ENCODE results near the gene USP3.

Gene USP3

DNA sequence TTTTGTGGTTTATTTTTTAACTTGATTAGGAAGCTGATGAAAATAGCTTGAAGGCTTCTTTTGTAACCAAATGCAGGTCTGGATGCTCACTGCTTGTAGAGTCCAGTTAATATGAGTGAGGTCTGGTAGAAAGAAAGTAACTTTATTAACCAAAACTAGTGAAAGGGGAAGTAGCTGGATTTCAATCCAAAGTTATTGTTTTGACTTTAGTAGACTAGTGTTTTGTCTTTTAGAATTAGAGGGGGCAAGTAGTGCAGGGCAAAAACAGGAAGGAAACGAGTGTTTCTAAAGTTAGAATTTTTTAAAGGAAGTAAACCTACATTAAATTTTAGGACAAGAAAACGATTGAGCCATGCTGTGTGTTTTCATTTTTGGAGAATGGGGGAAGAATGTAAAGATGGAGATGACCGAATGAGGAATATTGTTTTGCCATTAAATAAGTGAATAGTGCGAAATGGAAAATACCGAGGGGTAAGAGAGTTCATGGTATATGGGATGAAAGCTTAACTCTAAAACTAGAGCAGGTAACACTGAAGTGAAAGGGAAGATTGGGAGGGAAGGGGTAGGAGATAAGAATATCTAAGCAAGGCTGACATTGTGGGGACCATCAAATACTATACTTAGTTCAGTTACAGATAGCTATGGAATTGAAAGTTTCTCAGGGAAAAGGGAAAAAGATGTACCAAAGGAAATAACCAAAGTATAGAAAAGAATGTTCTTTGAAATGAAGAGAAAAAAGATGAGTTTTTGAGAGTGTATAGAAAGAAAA is 40.0 kb downstream of the USP3 start:
- DNase-seq, result no peak
- Histone ChIP-seq H3K27me3 (ENCODE audit: insufficient read depth, low read length, poor library complexity) (no peaks in the 10 kb centered on the region), H3K18ac (ENCODE audit: low read length) (no peak overlapping the region), H3K4me3 (ENCODE audit: low read length) (no peak overlapping the region), H2BK5ac (ENCODE audit: low read length) (no peak overlapping the region), H3K23ac (ENCODE audit: low read length) (no peak overlapping the region), H3K79me2 (ENCODE audit: control insufficient read depth, insufficient read depth, low read length) (no peaks in the 10 kb centered on the region), H2AK5ac (ENCODE audit: low read length) (no peak overlapping the region), H3K9ac (ENCODE audit: low read length) (no peak overlapping the region), H3K56ac (ENCODE audit: low read length) (no peak overlapping the region), H4K8ac (ENCODE audit: low read depth, low read length) (no peak overlapping the region), H3K4me2 (ENCODE audit: low read length) (no peak overlapping the region), H3K4me1 (ENCODE audit: control insufficient read depth, low read depth, low read length) (no peaks in the 10 kb centered on the region), H4K5ac (ENCODE audit: low read length) (no peak overlapping the region), H3K4ac (ENCODE audit: low read depth, low read length) (no peak overlapping the region), H2BK15ac (replicated peaks; ENCODE audit: low read depth) (no peak overlapping the region), H3K79me1 (ENCODE audit: low read length) (no peaks in the 10 kb centered on the region), H2BK120ac (ENCODE audit: low read depth, low read length) (no peak overlapping the region), H3K27ac (ENCODE audit: low read depth, low read length) (no peak overlapping the region), H3K36me3 (ENCODE audit: control insufficient read depth, insufficient read depth, low read length) (no peaks in the 10 kb centered on the region)
- WGBS (ENCODE audit: extremely low coverage, insufficient coverage, low lambda C conversion rate), result 100% methylated on average over 2 of the region's 5 CpGs

- Histone ChIP-seq H3K36me3 (ENCODE audit: control insufficient read depth, insufficient read depth, low read length) (no peaks in the 10 kb centered on the region), H2BK15ac (replicated peaks; ENCODE audit: low read depth) (no peak overlapping the region), H2BK5ac (ENCODE audit: low read length) (no peak overlapping the region), H2AK5ac (ENCODE audit: low read length) (no peak overlapping the region), H4K5ac (ENCODE audit: low read length) (no peak overlapping the region), H3K4me1 (ENCODE audit: control insufficient read depth, low read depth, low read length) (no peaks in the 10 kb centered on the region), H3K27ac (ENCODE audit: low read depth, low read length) (no peak overlapping the region), H3K79me2 (ENCODE audit: control insufficient read depth, insufficient read depth, low read length) (no peaks in the 10 kb centered on the region), H3K79me1 (ENCODE audit: low read length) (no peaks in the 10 kb centered on the region), H3K27me3 (ENCODE audit: insufficient read depth, low read length, poor library complexity) (no peaks in the 10 kb centered on the region), H3K4me2 (ENCODE audit: low read length) (no peak overlapping the region), H3K9ac (ENCODE audit: low read length) (no peak overlapping the region), H4K8ac (ENCODE audit: low read depth, low read length) (no peak overlapping the region), H3K56ac (ENCODE audit: low read length) (no peak overlapping the region), H3K4me3 (ENCODE audit: low read length) (no peak overlapping the region), H3K18ac (ENCODE audit: low read length) (no peak overlapping the region), H3K4ac (ENCODE audit: low read depth, low read length) (no peak overlapping the region), H2BK120ac (ENCODE audit: low read depth, low read length) (no peak overlapping the region), H3K23ac (ENCODE audit: low read length) (no peak overlapping the region)
- DNase-seq, result no peak
- no CpG with 5 or more reads among the region's 10 CpGs for WGBS (ENCODE audit: extremely low coverage, insufficient coverage, low lambda C conversion rate)
These were observed 41.1 kb downstream of the USP3 start for GRCh38 chr15:63545520-63545919.

DNA sequence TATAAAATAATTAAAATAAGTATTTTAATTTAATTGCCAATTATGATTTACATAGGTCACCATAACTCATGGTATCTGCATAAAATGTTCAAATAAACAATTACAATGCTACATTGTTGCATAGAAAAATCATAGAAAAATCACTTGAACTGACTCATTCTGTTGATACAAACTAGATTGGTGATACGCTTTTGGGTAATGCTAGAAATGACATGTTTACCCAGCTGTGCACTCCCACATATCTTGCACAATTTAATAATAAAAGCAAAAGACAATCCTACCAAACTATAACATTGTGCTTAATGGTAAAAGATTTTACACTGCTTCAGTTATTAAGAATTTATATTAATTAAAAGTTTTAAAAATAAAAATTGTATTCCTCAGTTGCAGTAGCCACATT is 47.0 kb downstream of the USP3 start:
- no peak overlapping the region for H3K4me3 ChIP-seq (ENCODE audit: low read length)
- no peaks in the 10 kb centered on the region for H3K27me3 ChIP-seq (ENCODE audit: insufficient read depth, low read length, poor library complexity)
- H3K4me1 ChIP-seq (ENCODE audit: control insufficient read depth, low read depth, low read length), result peaks cover 2% of the 10 kb centered on the region
- peaks cover 1% of the 10 kb centered on the region for H3K79me1 ChIP-seq (ENCODE audit: low read length)
- H4K5ac ChIP-seq (ENCODE audit: low read length), result no peak overlapping the region
- no peaks in the 10 kb centered on the region for H3K36me3 ChIP-seq (ENCODE audit: control insufficient read depth, insufficient read depth, low read length)
- WGBS (ENCODE audit: extremely low coverage, insufficient coverage, low lambda C conversion rate), result no CpG with 5 or more reads among the region's 1 CpG
- H3K4me2 ChIP-seq (ENCODE audit: low read length), result no peak overlapping the region
- no peak overlapping the region for H3K4ac ChIP-seq (ENCODE audit: low read depth, low read length)
- H4K8ac ChIP-seq (ENCODE audit: low read depth, low read length), result no peak overlapping the region
- H2BK15ac ChIP-seq (replicated peaks; ENCODE audit: low read depth), result no peak overlapping the region
- no peak for DNase-seq
- no peak overlapping the region for H2BK120ac ChIP-seq (ENCODE audit: low read depth, low read length)
- H3K23ac ChIP-seq (ENCODE audit: low read length), result no peak overlapping the region
- no peak overlapping the region for H2AK5ac ChIP-seq (ENCODE audit: low read length)
- no peak overlapping the region for H3K56ac ChIP-seq (ENCODE audit: low read length)
- H3K18ac ChIP-seq (ENCODE audit: low read length), result no peak overlapping the region
- H3K79me2 ChIP-seq (ENCODE audit: control insufficient read depth, insufficient read depth, low read length), result no peaks in the 10 kb centered on the region
- no peak overlapping the region for H3K27ac ChIP-seq (ENCODE audit: low read depth, low read length)
- H2BK5ac ChIP-seq (ENCODE audit: low read length), result no peak overlapping the region
- H3K9ac ChIP-seq (ENCODE audit: low read length), result no peak overlapping the region

GRCh38 chr15:63553388-63553791 is 49.0 kb downstream of the USP3 start:
- Histone ChIP-seq H4K5ac (ENCODE audit: low read length) (no peak overlapping the region), H4K8ac (ENCODE audit: low read depth, low read length) (no peak overlapping the region), H3K27ac (ENCODE audit: low read depth, low read length) (no peak overlapping the region), H3K18ac (ENCODE audit: low read length) (no peak overlapping the region), H2BK15ac (replicated peaks; ENCODE audit: low read depth) (no peak overlapping the region), H2AK5ac (ENCODE audit: low read length) (no peak overlapping the region), H3K4ac (ENCODE audit: low read depth, low read length) (no peak overlapping the region), H3K4me3 (ENCODE audit: low read length) (no peak overlapping the region), H3K56ac (ENCODE audit: low read length) (peak overlapping the region; percentile 44), H2BK5ac (ENCODE audit: low read length) (no peak overlapping the region), H3K4me1 (ENCODE audit: control insufficient read depth, low read depth, low read length) (peaks cover 2% of the 10 kb centered on the region), H3K36me3 (ENCODE audit: control insufficient read depth, insufficient read depth, low read length) (no peaks in the 10 kb centered on the region), H3K23ac (ENCODE audit: low read length) (no peak overlapping the region), H3K79me1 (ENCODE audit: low read length) (peaks cover 1% of the 10 kb centered on the region), H3K79me2 (ENCODE audit: control insufficient read depth, insufficient read depth, low read length) (no peaks in the 10 kb centered on the region), H3K4me2 (ENCODE audit: low read length) (no peak overlapping the region), H3K9ac (ENCODE audit: low read length) (no peak overlapping the region), H2BK120ac (ENCODE audit: low read depth, low read length) (no peak overlapping the region), H3K27me3 (ENCODE audit: insufficient read depth, low read length, poor library complexity) (no peaks in the 10 kb centered on the region)
- no CpG with 5 or more reads among the region's 3 CpGs for WGBS (ENCODE audit: extremely low coverage, insufficient coverage, low lambda C conversion rate)
- peak; percentile 73 for DNase-seq

- H4K5ac ChIP-seq (ENCODE audit: low read length), result no peak overlapping the region
- H2BK5ac ChIP-seq (ENCODE audit: low read length), result no peak overlapping the region
- no CpG with 5 or more reads among the region's 2 CpGs for WGBS (ENCODE audit: extremely low coverage, insufficient coverage, low lambda C conversion rate)
- H2BK15ac ChIP-seq (replicated peaks; ENCODE audit: low read depth), result no peak overlapping the region
- H3K4me3 ChIP-seq (ENCODE audit: low read length), result no peak overlapping the region
- H2BK120ac ChIP-seq (ENCODE audit: low read depth, low read length), result no peak overlapping the region
- no peak overlapping the region for H3K18ac ChIP-seq (ENCODE audit: low read length)
- no peak overlapping the region for H2AK5ac ChIP-seq (ENCODE audit: low read length)
- H3K4me1 ChIP-seq (ENCODE audit: control insufficient read depth, low read depth, low read length), result peaks cover 2% of the 10 kb centered on the region
- H3K27me3 ChIP-seq (ENCODE audit: insufficient read depth, low read length, poor library complexity), result no peaks in the 10 kb centered on the region
- no peak overlapping the region for H4K8ac ChIP-seq (ENCODE audit: low read depth, low read length)
- no peak overlapping the region for H3K4ac ChIP-seq (ENCODE audit: low read depth, low read length)
- H3K79me1 ChIP-seq (ENCODE audit: low read length), result peaks cover 1% of the 10 kb centered on the region
- H3K9ac ChIP-seq (ENCODE audit: low read length), result no peak overlapping the region
- H3K23ac ChIP-seq (ENCODE audit: low read length), result no peak overlapping the region
- DNase-seq, result no peak
- no peak overlapping the region for H3K4me2 ChIP-seq (ENCODE audit: low read length)
- H3K56ac ChIP-seq (ENCODE audit: low read length), result no peak overlapping the region
- H3K36me3 ChIP-seq (ENCODE audit: control insufficient read depth, insufficient read depth, low read length), result no peaks in the 10 kb centered on the region
- H3K79me2 ChIP-seq (ENCODE audit: control insufficient read depth, insufficient read depth, low read length), result no peaks in the 10 kb centered on the region
- H3K27ac ChIP-seq (ENCODE audit: low read depth, low read length), result no peak overlapping the region
These were observed 50.0 kb downstream of the USP3 start for GRCh38 chr15:63554337-63554927.

- no peaks in the 10 kb centered on the region for H3K36me3 ChIP-seq (ENCODE audit: control insufficient read depth, insufficient read depth, low read length)
These were observed 51.1 kb downstream of the USP3 start for GRCh38 chr15:63555507-63555906.

More at GRCh38 chr15:63555507-63555906, 51.1 kb downstream of the USP3 start:
- Histone ChIP-seq H2BK120ac (ENCODE audit: low read depth, low read length) (no peak overlapping the region), H3K27me3 (ENCODE audit: insufficient read depth, low read length, poor library complexity) (no peaks in the 10 kb centered on the region), H4K8ac (ENCODE audit: low read depth, low read length) (no peak overlapping the region), H2AK5ac (ENCODE audit: low read length) (no peak overlapping the region), H2BK5ac (ENCODE audit: low read length) (no peak overlapping the region), H3K56ac (ENCODE audit: low read length) (no peak overlapping the region), H3K9ac (ENCODE audit: low read length) (no peak overlapping the region), H3K4me2 (ENCODE audit: low read length) (no peak overlapping the region), H3K18ac (ENCODE audit: low read length) (no peak overlapping the region), H3K79me2 (ENCODE audit: control insufficient read depth, insufficient read depth, low read length) (no peaks in the 10 kb centered on the region), H3K79me1 (ENCODE audit: low read length) (peaks cover 1% of the 10 kb centered on the region), H3K4ac (ENCODE audit: low read depth, low read length) (no peak overlapping the region), H4K5ac (ENCODE audit: low read length) (no peak overlapping the region), H2BK15ac (replicated peaks; ENCODE audit: low read depth) (no peak overlapping the region), H3K23ac (ENCODE audit: low read length) (no peak overlapping the region), H3K4me1 (ENCODE audit: control insufficient read depth, low read depth, low read length) (peaks cover 2% of the 10 kb centered on the region), H3K4me3 (ENCODE audit: low read length) (no peak overlapping the region), H3K27ac (ENCODE audit: low read depth, low read length) (no peak overlapping the region)
- DNase-seq, result no peak
